Kidney epithelial cell (primary cell): ENCODE measurements around the gene GRM7. TPM values are rescaled to one million over a fixed set of nuclear protein-coding genes. Genes with fewer than 3 reads are reported as not detected.

ENCODE experiments used
- DNase-seq: peaks from one replicate; pipeline ENCODE4 v3.0.0-alpha.2; 2010; ENCODE audit warnings: low read depth
- H3K27me3 ChIP-seq: 2 replicates; pipeline ENCODE4 v1.6.0; 2011; ENCODE audit warnings: low read length; ENCODE audit not compliant: control insufficient read depth, insufficient read depth
- H3K36me3 ChIP-seq: 2 replicates; pipeline ENCODE4 v1.5.1; 2011; ENCODE audit warnings: low read length; ENCODE audit not compliant: control insufficient read depth, insufficient read depth
- H3K4me3 ChIP-seq: 2 replicates; pipeline ENCODE4 v1.5.1; 2011; ENCODE audit warnings: low read depth, mild to moderate bottlenecking, control low read depth, low read length
- total RNA-seq: library from RNA; depleted of rRNA; stranded (reverse); fragments of >200 nt; gene quantifications from 2 replicates; pipeline ENCODE4 v1.2.3, GENCODE V29; 2015
- TF ChIP-seq, protein P1 (sequence below): IDR thresholded peaks from 2 replicates; pipeline ENCODE4 v1.5.1; 2011; ENCODE audit warnings: mild to moderate bottlenecking, moderate library complexity, low read length, control low read depth, inconsistent platforms; ENCODE audit not compliant: insufficient read depth, poor library complexity, severe bottlenecking

Gene GRM7
- total RNA-seq, 1 donor from 2014 or later, result 0.17 TPM

GRCh38 chr3:7158516-7158915 is 297.6 kb downstream of the GRM7 start:
- DNase-seq, result no peak

GRCh38 chr3:7160689-7161088 is 299.8 kb downstream of the GRM7 start:
- no peak overlapping the region for H3K4me3 ChIP-seq
- H3K27me3 ChIP-seq, result no peaks in the 10 kb centered on the region
- no peaks in the 10 kb centered on the region for H3K36me3 ChIP-seq
- TF ChIP-seq, protein P1, sequence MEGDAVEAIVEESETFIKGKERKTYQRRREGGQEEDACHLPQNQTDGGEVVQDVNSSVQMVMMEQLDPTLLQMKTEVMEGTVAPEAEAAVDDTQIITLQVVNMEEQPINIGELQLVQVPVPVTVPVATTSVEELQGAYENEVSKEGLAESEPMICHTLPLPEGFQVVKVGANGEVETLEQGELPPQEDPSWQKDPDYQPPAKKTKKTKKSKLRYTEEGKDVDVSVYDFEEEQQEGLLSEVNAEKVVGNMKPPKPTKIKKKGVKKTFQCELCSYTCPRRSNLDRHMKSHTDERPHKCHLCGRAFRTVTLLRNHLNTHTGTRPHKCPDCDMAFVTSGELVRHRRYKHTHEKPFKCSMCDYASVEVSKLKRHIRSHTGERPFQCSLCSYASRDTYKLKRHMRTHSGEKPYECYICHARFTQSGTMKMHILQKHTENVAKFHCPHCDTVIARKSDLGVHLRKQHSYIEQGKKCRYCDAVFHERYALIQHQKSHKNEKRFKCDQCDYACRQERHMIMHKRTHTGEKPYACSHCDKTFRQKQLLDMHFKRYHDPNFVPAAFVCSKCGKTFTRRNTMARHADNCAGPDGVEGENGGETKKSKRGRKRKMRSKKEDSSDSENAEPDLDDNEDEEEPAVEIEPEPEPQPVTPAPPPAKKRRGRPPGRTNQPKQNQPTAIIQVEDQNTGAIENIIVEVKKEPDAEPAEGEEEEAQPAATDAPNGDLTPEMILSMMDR, result no peak
- no peak for DNase-seq

More at GRCh38 chr3:7158516-7158915, 297.6 kb downstream of the GRM7 start:
- H3K36me3 ChIP-seq, result no peaks in the 10 kb centered on the region
- no peaks in the 10 kb centered on the region for H3K27me3 ChIP-seq
- TF ChIP-seq, protein P1, result no peak
- no peak overlapping the region for H3K4me3 ChIP-seq

DNA sequence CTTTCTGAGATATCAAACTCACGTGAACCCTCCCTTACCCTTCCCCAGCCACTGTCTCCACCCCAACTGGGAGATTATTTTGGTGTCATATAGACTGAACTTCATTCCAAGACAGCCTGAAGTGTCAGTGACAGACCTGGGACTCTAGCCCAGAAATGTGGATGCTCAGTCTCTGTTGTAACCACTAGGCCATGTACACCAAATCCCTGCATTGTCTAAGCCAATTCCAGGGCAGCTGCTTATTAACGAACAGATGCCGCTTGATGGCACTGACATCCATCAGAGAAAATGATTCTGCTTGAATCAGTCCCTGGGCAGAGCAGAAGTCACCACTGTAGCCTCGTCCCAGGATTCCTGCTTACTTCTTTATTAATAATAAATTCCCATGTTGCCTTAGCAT is 305.5 kb downstream of the GRM7 start:
- Histone ChIP-seq H3K36me3 (no peaks in the 10 kb centered on the region), H3K4me3 (no peak overlapping the region), H3K27me3 (no peaks in the 10 kb centered on the region)
- TF ChIP-seq, protein P1, result no peak
- DNase-seq, result no peak

GRCh38 chr3:7171493-7171892 is 310.6 kb downstream of the GRM7 start:
- Histone ChIP-seq H3K36me3 (no peaks in the 10 kb centered on the region), H3K4me3 (no peak overlapping the region), H3K27me3 (no peaks in the 10 kb centered on the region)
- no peak for DNase-seq
- TF ChIP-seq, protein P1, result no peak

DNA sequence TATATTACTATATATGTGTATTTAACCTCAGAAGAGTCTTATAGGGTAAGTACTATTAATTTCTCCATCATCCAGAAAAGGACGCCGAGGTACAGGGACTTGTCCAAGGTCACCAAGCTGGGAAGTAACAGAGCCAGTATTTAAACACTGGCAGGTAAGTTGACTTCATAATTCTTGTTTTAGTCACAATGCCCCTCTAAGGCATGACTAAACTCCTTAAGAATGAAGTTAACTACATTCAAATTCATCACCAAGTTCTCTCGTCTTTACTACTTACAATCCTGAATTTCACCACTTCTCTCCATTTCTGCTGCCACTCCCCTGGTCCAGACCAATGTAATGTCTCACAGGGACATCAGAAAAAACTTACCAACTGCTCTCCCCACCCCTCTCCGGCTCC is 312.1 kb downstream of the GRM7 start:
- DNase-seq, result no peak
- TF ChIP-seq, protein P1, result no peak
- H3K4me3 ChIP-seq, result no peak overlapping the region
- H3K36me3 ChIP-seq, result no peaks in the 10 kb centered on the region
- H3K27me3 ChIP-seq, result no peaks in the 10 kb centered on the region

GRCh38 chr3:7188551-7188950 is 327.6 kb downstream of the GRM7 start:
- Histone ChIP-seq H3K27me3 (no peaks in the 10 kb centered on the region), H3K36me3 (no peaks in the 10 kb centered on the region), H3K4me3 (no peak overlapping the region)
- peak; percentile 69 for DNase-seq
- TF ChIP-seq, protein P1, result no peak
